H1 (cell line): ENCODE results near the gene GADL1. TPM values are rescaled to one million over a fixed set of nuclear protein-coding genes. Genes with fewer than 3 reads are reported as not detected.

Experiments
- ASH2L ChIP-seq: fragments of 200-600, 300-600 bp; sonication (generic); IDR thresholded peaks from one replicate; pipeline ENCODE4 v1.7.1; 2017; ENCODE audit warnings: low read length
- CBX8 ChIP-seq: fragments of 300-800, 300-1000 bp; sonication (generic); IDR thresholded peaks from 2 replicates; pipeline ENCODE4 v1.7.1; 2016; ENCODE audit warnings: low read depth, low read length, borderline replicate concordance
- CHD7 ChIP-seq: fragments of 300-600 bp; sonication (generic); IDR thresholded peaks from 2 replicates; pipeline ENCODE4 v1.7.1; 2012; ENCODE audit warnings: low read length, moderate library complexity, mild to moderate bottlenecking, inconsistent platforms; ENCODE audit not compliant: insufficient replicate concordance
- CREB1 ChIP-seq: IDR thresholded peaks from 2 replicates; pipeline ENCODE4 v1.6.1; 2012; ENCODE audit warnings: inconsistent platforms
- GABPA ChIP-seq: IDR thresholded peaks from 2 replicates; pipeline ENCODE4 v1.6.1; 2011; ENCODE audit warnings: mild to moderate bottlenecking, low read length, moderate library complexity, borderline replicate concordance; ENCODE audit not compliant: insufficient read depth
- HDAC2 ChIP-seq, 2 experiments: fragments of 300-600 bp in 1 of 2; sonication (generic) in 1 of 2; IDR thresholded peaks; 2 replicates each; pipeline ENCODE4 v1.6.1; 2011 to 2012; ENCODE audit warnings: low read depth in 2 of 2, low read length in 2 of 2, mild to moderate bottlenecking in 2 of 2, moderate library complexity in 2 of 2, borderline replicate concordance in 1 of 2, inconsistent platforms in 1 of 2
- POLR2A ChIP-seq, 2 experiments: IDR thresholded peaks; 1 replicate in 1 of 2; 2 replicates in 1 of 2; pipeline ENCODE4 v1.6.1; 2011; ENCODE audit warnings: low read depth in 2 of 2, low read length in 2 of 2, mild to moderate bottlenecking in 2 of 2; ENCODE audit errors: control extremely low read depth in 1 of 2
- POU5F1 ChIP-seq: IDR thresholded peaks from 2 replicates; pipeline ENCODE4 v1.6.1; 2011; ENCODE audit warnings: low read depth, mild to moderate bottlenecking, low read length, moderate library complexity
- RNF2 ChIP-seq: fragments of 200-900, 300-1000 bp; sonication (generic); IDR thresholded peaks from 2 replicates; pipeline ENCODE4 v1.7.1; 2016; ENCODE audit warnings: borderline replicate concordance, low read depth, mild to moderate bottlenecking, antibody characterized with exemption, low read length; ENCODE audit not compliant: poor library complexity, severe bottlenecking; ENCODE audit errors: missing control alignments
- SAP30 ChIP-seq: fragments of 300-600 bp; sonication (generic); IDR thresholded peaks from 2 replicates; pipeline ENCODE4 v1.7.1; 2012; ENCODE audit warnings: low read length, moderate library complexity, mild to moderate bottlenecking, inconsistent platforms; ENCODE audit not compliant: insufficient read depth, insufficient replicate concordance
- TEAD4 ChIP-seq: IDR thresholded peaks from 2 replicates; pipeline ENCODE4 v1.6.1; 2012; ENCODE audit warnings: low read depth, low read length, inconsistent platforms, mixed read lengths
- polyA plus RNA-seq, 7 experiments: library from polyadenylated mRNA; depleted of rRNA in 3 of 7; stranded (reverse) in 5 of 7; unstranded in 2 of 7; fragments of >200 nt in 5 of 7; fragments of 200-250 nt in 2 of 7; gene quantifications; 1 replicate in 5 of 7; 2 replicates in 1 of 7; 4 replicates in 1 of 7; pipeline versions ENCODE4 v1.2.1 to v1.2.3, GENCODE V29; 2011 to 2013; ENCODE audit warnings: missing spikeins in 2 of 7, mixed read lengths in 2 of 7
- total RNA-seq: library from RNA; stranded (reverse); fragmentation: NEBNext Ultra II Directional; extraction: Animal tissue kit (Norgen Biotek cat#: 25700); gene quantifications from 2 replicates; pipeline ENCODE4 v1.2.1, GENCODE V29; 2021

Gene GADL1
- total and polyA plus RNA-seq, 2 of the 8 experiments (the other 6 are each of a cell fraction or from before 2014, with no cell fraction given) = 0.03 to 0.30 TPM

GRCh38 chr3:30694668-30695067 is 199.8 kb downstream of the GADL1 start (continued):
- TF ChIP-seq CHD7 (no peak), CREB1 (no peak), POLR2A (IDR thresholded peaks at IDR 0.05; ENCODE audit: control extremely low read depth in 1 of 2, low read depth in 2 of 2, low read length in 2 of 2) (no peak), HDAC2 (IDR thresholded peaks at IDR 0.05; ENCODE audit: borderline replicate concordance in 1 of 2, low read depth in 2 of 2, low read length in 2 of 2) (no peak), POU5F1 (no peak), GABPA (no peak), SAP30 (no peak), RNF2 (no peak), ASH2L (no peak), CBX8 (no peak), TEAD4 (no peak)
